Activated CD4-positive, alpha-beta T cell treated with anti-CD3 and anti-CD28 coated beads for 1 hour (primary cell): ENCODE data around the gene RNF220.
"Not testable (repeated sequence)": the region's sequence is repeated elsewhere in the genome, so short reads cannot be mapped to it uniquely, and the experiment has no call there.

Experiments used
- DNase-seq: peaks from one replicate; pipeline ENCODE4 v3.0.0-alpha.2; 2020

The RNF220 gene

GRCh38 chr1:44684525-44684924 is 279.5 kb downstream of the RNF220 start:
- DNase-seq, result no peak

GRCh38 chr1:44685218-44685617 is 280.2 kb downstream of the RNF220 start:
- DNase-seq, result no peak

- no peak for DNase-seq
These were observed 280.8 kb downstream of the RNF220 start for GRCh38 chr1:44685881-44686280.

GRCh38 chr1:44688760-44689446 is 283.8 kb downstream of the RNF220 start:
- DNase-seq, result no peak

GRCh38 chr1:44689447-44689765 is 284.4 kb downstream of the RNF220 start:
- DNase-seq, result no peak

GRCh38 chr1:44693159-44693558 is 288.1 kb downstream of the RNF220 start:
- DNase-seq, result no peak

- no peak for DNase-seq
These were observed 288.8 kb downstream of the RNF220 start for GRCh38 chr1:44693900-44694299.

GRCh38 chr1:44694863-44695478 is 289.9 kb downstream of the RNF220 start:
- no peak for DNase-seq

GRCh38 chr1:44695671-44696070 is 290.6 kb downstream of the RNF220 start:
- no peak for DNase-seq

GRCh38 chr1:44696101-44696500 is 291.0 kb downstream of the RNF220 start:
- DNase-seq, result no peak

- peak; percentile 19 for DNase-seq
These were observed 291.8 kb downstream of the RNF220 start for GRCh38 chr1:44696789-44697345.

GRCh38 chr1:44698138-44698537 is 293.1 kb downstream of the RNF220 start:
- no peak for DNase-seq

- DNase-seq, result not testable (repeated sequence)
These were observed 294.3 kb downstream of the RNF220 start for GRCh38 chr1:44699375-44699774.

- DNase-seq, result no peak
These were observed 295.5 kb downstream of the RNF220 start for GRCh38 chr1:44700573-44700972.

- DNase-seq, result no peak
These were observed 296.1 kb downstream of the RNF220 start for GRCh38 chr1:44701141-44701573.
